ENCODE data around the gene ANK2. TPM values are rescaled to one million over a fixed set of nuclear protein-coding genes. Genes with fewer than 3 reads are reported as not detected.

ANK2 gene
- total RNA-seq, 1 donor from 2014 or later: 35.5 TPM

GRCh38 chr4:113358784-113359183 lies 309.3 kb downstream of the ANK2 start:
- Histone ChIP-seq H3K36me3 (ENCODE audit: control insufficient read depth, insufficient read depth, low read length) (no peaks in the 10 kb centered on the region), H3K27me3 (ENCODE audit: control insufficient read depth, insufficient read depth, low read length) (no peaks in the 10 kb centered on the region), H3K4me3 (ENCODE audit: low read depth, low read length) (no peak overlapping the region)
- no peak for TF ChIP-seq CTCF (IDR thresholded peaks at IDR 0.05; ENCODE audit: insufficient read depth, low read length, poor library complexity, severe bottlenecking)
- no peak for DNase-seq (ENCODE audit: low read depth)

GRCh38 chr4:113365377-113365776 lies 315.9 kb downstream of the ANK2 start:
- no peak overlapping the region for H3K4me3 ChIP-seq (ENCODE audit: low read depth, low read length)
- DNase-seq (ENCODE audit: low read depth): no peak
- no peaks in the 10 kb centered on the region for H3K36me3 ChIP-seq (ENCODE audit: control insufficient read depth, insufficient read depth, low read length)
- H3K27me3 ChIP-seq (ENCODE audit: control insufficient read depth, insufficient read depth, low read length): no peaks in the 10 kb centered on the region
- no peak for TF ChIP-seq CTCF (IDR thresholded peaks at IDR 0.05; ENCODE audit: insufficient read depth, low read length, poor library complexity, severe bottlenecking)

- no peak for TF ChIP-seq CTCF (IDR thresholded peaks at IDR 0.05; ENCODE audit: insufficient read depth, low read length, poor library complexity, severe bottlenecking)
- DNase-seq (ENCODE audit: low read depth): no peak
- Histone ChIP-seq H3K4me3 (ENCODE audit: low read depth, low read length) (no peak overlapping the region), H3K27me3 (ENCODE audit: control insufficient read depth, insufficient read depth, low read length) (no peaks in the 10 kb centered on the region), H3K36me3 (ENCODE audit: control insufficient read depth, insufficient read depth, low read length) (no peaks in the 10 kb centered on the region)
These were observed 318.6 kb downstream of the ANK2 start for GRCh38 chr4:113368056-113368455.

GRCh38 chr4:113371111-113371510 lies 321.7 kb downstream of the ANK2 start:
- no peak for TF ChIP-seq CTCF (IDR thresholded peaks at IDR 0.05; ENCODE audit: insufficient read depth, low read length, poor library complexity, severe bottlenecking)
- no peaks in the 10 kb centered on the region for H3K27me3 ChIP-seq (ENCODE audit: control insufficient read depth, insufficient read depth, low read length)
- H3K36me3 ChIP-seq (ENCODE audit: control insufficient read depth, insufficient read depth, low read length): no peaks in the 10 kb centered on the region
- no peak for DNase-seq (ENCODE audit: low read depth)
- no peak overlapping the region for H3K4me3 ChIP-seq (ENCODE audit: low read depth, low read length)

GRCh38 chr4:113375964-113376666 lies 326.7 kb downstream of the ANK2 start:
- TF ChIP-seq CTCF (IDR thresholded peaks at IDR 0.05; ENCODE audit: insufficient read depth, low read length, poor library complexity, severe bottlenecking): no peak
- DNase-seq (ENCODE audit: low read depth): no peak
- no peaks in the 10 kb centered on the region for H3K27me3 ChIP-seq (ENCODE audit: control insufficient read depth, insufficient read depth, low read length)
- H3K4me3 ChIP-seq (ENCODE audit: low read depth, low read length): no peak overlapping the region
- no peaks in the 10 kb centered on the region for H3K36me3 ChIP-seq (ENCODE audit: control insufficient read depth, insufficient read depth, low read length)

- no peak for TF ChIP-seq CTCF (IDR thresholded peaks at IDR 0.05; ENCODE audit: insufficient read depth, low read length, poor library complexity, severe bottlenecking)
These were observed 329.4 kb downstream of the ANK2 start for GRCh38 chr4:113378836-113379235.

More at GRCh38 chr4:113378836-113379235, 329.4 kb downstream of the ANK2 start:
- Histone ChIP-seq H3K36me3 (ENCODE audit: control insufficient read depth, insufficient read depth, low read length) (no peaks in the 10 kb centered on the region), H3K4me3 (ENCODE audit: low read depth, low read length) (no peak overlapping the region), H3K27me3 (ENCODE audit: control insufficient read depth, insufficient read depth, low read length) (no peaks in the 10 kb centered on the region)
- no peak for DNase-seq (ENCODE audit: low read depth)
